Activated CD8-positive, alpha-beta memory T cell treated with anti-CD3 and anti-CD28 coated beads for 36 hours (primary cell): ENCODE data around the gene BPIFB4. TPM values are rescaled to one million over a fixed set of nuclear protein-coding genes. Genes with fewer than 3 reads are reported as not detected.

ENCODE experiments used
- CTCF ChIA-PET: fragments of 350-600 bp; sonication (Branson Sonifier 250); formaldehyde crosslinking; loops from one replicate; lab custom pipeline; 2021; ENCODE audit warnings: antibody characterized with exemption; lab: Charles Lee
- POLR2A ChIA-PET: fragments of 350-600 bp; sonication (Branson Sonifier 250); formaldehyde crosslinking; loops from one replicate; lab custom pipeline; 2021; ENCODE audit warnings: antibody characterized with exemption; lab: Charles Lee
- total RNA-seq, 2 experiments: library from RNA; stranded (reverse); gene quantifications; one replicate each; pipeline ENCODE4 v1.2.3, GENCODE V29; 2021

Gene BPIFB4
- total RNA-seq, 2 experiments from 2014 or later, result not detected

- POLR2A ChIA-PET, result interaction anchor here (0.8 kb wide), 1 partner anchor 9 kb away, joined by 3 read pairs; no protein-coding TSS in a partner anchor
- CTCF ChIA-PET, result no interaction called here
These were observed 19.6 kb upstream of the BPIFB4 start for GRCh38 chr20:33059741-33060390.

DNA sequence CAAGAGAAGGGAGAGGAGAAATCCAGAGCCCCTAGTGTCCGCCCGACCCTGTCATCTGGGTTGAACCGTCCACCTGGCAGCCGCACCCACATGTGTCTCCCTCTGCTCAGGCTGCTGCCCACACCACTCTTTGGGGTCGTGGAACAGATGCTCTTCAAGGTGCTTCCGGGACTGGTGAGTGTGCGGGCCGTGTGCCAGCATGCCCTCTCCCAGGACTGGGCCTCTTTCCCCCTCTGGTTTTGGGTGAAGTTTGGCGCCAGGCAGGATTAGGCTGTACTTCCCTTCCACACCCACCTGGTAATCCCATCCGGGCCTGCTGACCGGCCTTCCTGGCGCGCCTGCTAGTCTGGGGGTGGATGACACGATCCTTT is 17.8 kb upstream of the BPIFB4 start:
- POLR2A ChIA-PET, result no interaction called here
- CTCF ChIA-PET, result no interaction called here

DNA sequence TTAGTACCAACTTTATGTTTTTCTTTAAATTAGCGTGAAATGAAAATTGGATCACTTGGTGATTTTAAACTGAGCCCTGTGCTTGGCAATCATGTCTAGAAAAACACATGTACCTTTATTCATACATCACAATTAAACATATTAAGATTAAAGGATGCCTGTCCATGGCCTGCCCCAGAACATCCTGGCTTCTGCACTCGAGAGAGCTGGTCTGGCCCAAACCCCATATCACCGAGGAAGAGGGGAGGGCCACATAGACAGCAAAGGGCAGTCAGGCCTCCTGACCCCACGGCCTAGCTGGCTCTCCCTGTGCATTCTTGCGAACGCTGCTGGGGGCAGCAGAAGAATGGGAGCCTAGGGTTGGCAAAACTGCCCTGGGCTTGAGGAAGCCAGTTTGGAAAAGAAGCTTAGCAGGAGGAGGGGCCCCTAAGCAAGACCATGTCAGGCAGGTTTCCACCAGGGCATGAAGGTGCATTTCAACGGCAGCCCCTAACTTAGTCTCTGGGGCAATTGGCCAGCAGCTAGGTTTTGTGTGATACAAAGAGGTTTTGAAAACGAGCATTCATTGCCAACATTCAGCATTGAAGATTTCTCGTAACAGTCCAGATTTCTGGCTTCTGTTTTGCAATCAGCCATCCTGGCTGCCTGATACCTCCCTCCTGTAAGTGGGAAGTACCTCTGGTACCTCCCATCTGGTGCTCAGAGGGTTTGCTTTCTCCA is 17.2 kb upstream of the BPIFB4 start:
- ChIA-PET CTCF (no interaction called here), POLR2A (no interaction called here)

- CTCF ChIA-PET, result no interaction called here
- POLR2A ChIA-PET, result no interaction called here
These were observed 16.7 kb upstream of the BPIFB4 start for GRCh38 chr20:33062825-33063149.

- ChIA-PET POLR2A (no interaction called here), CTCF (no interaction called here)
These were observed 16.2 kb upstream of the BPIFB4 start for GRCh38 chr20:33063271-33063670.

- CTCF ChIA-PET, result no interaction called here
- POLR2A ChIA-PET, result no interaction called here
These were observed 14.7 kb upstream of the BPIFB4 start for GRCh38 chr20:33064572-33065287.

- CTCF ChIA-PET, result no interaction called here
These were observed 13.7 kb upstream of the BPIFB4 start for GRCh38 chr20:33065785-33066184.

GRCh38 chr20:33067806-33068205 is 11.6 kb upstream of the BPIFB4 start:
- ChIA-PET CTCF (no interaction called here), POLR2A (no interaction called here)

More at GRCh38 chr20:33065785-33066184, 13.7 kb upstream of the BPIFB4 start:
- POLR2A ChIA-PET, result no interaction called here

DNA sequence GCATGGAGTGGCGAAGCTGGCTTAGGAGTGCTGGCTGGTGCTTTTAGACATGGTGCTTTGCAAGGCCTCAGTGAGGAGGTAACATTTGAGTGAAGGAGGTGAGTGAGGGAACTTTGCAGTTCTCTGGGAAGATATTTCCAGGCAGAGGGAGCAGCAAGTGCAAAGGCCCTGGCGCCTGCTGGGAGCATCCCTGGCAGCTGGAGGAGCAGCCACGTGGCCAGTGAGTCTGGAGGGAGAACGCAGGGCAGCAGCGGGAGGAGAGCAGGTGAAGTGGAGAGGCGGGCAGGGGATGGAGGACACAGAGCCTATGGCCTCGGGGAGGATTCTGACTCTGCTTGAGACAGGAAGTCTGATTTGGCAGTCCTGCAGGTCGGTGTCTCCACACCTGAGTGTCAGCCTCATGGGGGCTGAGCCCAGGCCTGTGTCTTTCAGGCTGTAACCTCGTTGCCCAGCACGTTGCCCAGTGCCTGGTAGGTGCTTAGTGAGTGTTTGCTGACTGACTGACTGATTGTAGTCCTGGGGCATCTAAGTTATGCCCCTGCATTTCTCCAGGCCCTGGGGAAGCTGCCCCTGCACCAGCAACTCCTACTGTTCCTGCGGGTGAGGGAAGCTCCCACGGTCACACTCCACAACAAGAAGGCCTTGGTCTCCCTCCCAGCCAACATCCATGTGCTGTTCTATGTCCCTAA is 11.0 kb upstream of the BPIFB4 start:
- POLR2A ChIA-PET, result no interaction called here
- CTCF ChIA-PET, result interaction anchor here (0.6 kb wide), 1 partner anchor 868 kb away, joined by 3 read pairs; no protein-coding TSS in a partner anchor

DNA sequence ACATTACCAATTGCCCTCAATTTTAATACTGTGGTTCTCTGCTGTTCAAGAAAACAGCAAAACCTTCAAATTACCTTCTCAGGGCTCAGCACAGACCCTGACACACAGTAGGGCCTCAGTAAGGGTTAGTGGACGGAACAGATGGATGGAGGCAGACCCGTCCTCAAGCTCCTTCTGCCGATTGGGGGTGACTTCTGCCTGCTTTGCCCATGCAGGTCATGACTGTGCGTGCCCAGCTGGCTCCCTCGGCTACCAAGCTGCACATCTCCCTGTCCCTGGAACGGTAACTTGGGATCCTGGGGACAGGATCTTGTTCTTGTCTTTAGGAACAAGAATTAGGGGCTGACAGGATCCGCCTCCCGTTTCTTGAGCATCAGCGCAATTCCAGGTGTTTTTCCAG is 9.8 kb upstream of the BPIFB4 start:
- POLR2A ChIA-PET, result no interaction called here
- CTCF ChIA-PET, result no interaction called here

DNA sequence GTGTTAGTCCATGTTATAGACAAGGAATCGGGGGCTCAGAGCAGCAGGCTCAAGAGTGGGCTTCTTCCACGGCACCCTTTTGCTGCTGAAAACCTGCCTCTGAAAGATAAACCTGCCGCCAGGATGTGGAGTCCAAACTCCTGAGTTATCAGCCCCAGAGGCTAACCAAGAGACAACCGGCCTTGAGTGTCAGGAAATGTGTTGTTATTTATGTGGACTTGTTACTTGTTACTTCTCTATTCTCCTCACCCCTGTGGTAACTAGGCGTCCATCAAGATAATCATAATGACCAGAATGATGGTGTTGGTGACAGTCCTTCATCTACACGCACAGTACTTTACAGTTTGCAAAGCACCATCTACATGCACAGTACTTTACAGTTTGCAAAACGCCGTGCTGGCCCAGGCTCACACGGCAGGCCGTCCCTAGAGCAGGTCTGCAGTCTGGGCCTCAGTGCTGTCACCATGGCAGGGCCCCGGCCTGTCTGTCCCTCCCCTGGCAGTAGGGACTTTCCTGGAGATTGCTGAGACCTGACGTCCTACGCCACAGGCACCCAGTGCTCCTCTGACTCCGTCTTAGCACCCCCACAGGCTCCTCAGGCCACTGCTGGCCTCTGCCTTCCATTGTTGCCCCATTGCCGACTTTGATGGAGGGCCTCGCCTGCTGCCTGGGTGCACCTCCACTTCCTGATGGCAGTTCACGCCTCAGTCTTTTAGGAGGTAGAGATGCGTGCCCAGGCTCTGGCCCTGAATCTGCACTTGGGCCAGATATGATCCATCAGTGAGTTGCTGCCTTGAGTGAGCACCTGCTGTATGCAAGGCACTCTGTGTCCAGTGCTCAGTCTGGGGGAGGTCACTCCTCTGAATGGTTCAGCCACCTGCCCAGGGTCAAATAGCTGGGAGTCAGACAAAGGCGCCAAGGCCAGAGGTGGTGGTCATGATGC is 9.1 kb upstream of the BPIFB4 start:
- CTCF ChIA-PET, result no interaction called here
- POLR2A ChIA-PET, result no interaction called here

DNA sequence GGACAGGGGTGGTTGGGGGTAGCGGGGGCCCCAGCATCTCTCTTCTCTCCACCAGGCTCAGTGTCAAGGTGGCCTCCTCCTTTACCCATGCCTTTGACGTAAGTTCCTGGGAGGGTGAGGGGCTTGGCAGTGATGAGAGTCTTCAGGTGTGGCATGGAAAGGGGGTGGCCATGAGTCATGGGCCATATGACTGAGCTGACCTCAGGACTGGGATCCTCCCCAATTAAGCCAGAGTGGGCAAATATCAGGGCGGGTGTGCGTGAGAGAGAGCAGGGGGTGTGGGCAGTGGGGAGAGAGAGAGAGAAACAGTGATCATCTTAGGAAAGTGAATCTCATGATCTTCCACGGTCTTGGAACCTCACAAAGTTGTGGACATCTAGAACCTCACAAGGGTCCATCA is 8.2 kb upstream of the BPIFB4 start:
- ChIA-PET CTCF (no interaction called here), POLR2A (no interaction called here)

GRCh38 chr20:33072362-33072761 is 7.1 kb upstream of the BPIFB4 start:
- ChIA-PET POLR2A (no interaction called here), CTCF (no interaction called here)

GRCh38 chr20:33072813-33073212 is 6.6 kb upstream of the BPIFB4 start:
- POLR2A ChIA-PET, result no interaction called here
- CTCF ChIA-PET, result no interaction called here

GRCh38 chr20:33074675-33075074 is 4.8 kb upstream of the BPIFB4 start:
- ChIA-PET CTCF (interaction anchor here (1.1 kb wide), 1 partner anchor 22 kb away, joined by 5 read pairs; no protein-coding TSS in a partner anchor), POLR2A (no interaction called here)

DNA sequence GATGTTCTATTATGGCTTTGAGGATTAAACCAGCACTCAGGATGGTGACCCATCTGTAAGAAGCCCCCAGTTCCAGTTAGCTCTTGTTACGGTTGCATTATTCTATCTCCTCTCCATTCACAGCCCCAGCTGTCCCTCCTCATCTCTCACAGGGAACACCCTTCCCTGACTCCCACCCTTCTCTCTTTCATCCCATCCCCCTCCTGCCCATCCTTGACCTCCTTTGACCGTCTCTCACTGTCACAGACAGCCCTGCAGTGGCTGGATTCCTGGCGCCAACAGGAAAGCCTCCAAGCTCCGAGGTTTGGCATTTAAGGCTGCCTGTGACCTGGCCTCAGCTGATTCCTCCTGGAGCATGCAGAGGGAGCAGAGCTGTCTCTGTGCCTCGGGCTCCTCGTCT is 4.2 kb upstream of the BPIFB4 start:
- POLR2A ChIA-PET, result no interaction called here
- CTCF ChIA-PET, result interaction anchor here (0.6 kb wide), 1 partner anchor 24 kb away, joined by 4 read pairs; no protein-coding TSS in a partner anchor

DNA sequence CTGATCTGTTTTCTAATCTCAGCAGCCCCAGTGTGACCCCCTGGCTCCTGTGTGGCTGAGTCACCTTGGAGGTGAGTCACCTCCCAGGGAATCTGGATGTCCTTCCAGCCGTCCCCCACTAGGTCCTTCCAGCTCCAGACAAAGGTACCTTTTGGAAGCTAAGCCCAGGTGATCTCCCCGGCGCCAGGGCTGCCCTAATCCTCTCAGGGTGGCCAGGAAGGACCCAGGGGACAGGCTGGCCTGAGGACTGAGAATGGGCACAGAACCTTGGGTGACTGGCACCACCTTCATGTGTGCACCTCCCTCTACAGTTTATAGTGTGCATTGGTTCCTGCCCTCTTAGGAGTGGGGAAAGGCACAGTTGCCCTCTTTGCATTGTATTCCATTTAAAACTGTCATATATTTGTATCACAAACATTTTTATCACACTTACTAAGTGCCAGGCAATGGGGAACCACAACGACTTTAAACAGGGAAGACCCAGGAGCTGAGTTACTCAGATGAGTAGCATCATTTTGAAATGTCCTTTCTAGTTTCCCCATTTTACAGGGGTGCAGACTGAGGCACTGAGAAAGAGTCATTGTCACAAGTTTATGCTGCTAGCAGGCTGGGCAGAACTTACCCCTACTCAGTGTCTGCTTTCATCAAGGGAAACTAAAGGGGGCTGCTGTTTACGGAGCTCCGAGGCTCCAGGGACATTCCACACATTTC is 2.6 kb upstream of the BPIFB4 start:
- ChIA-PET CTCF (interaction anchor here (0.5 kb wide), 1 partner anchor 584 kb away, joined by 3 read pairs; no protein-coding TSS in a partner anchor), POLR2A (no interaction called here)

- POLR2A ChIA-PET, result no interaction called here
These were observed 2.1 kb downstream of the BPIFB4 start for GRCh38 chr20:33081411-33082154.

More at GRCh38 chr20:33081411-33082154, 2.1 kb downstream of the BPIFB4 start:
- CTCF ChIA-PET, result no interaction called here
